Activated naive CD4-positive, alpha-beta T cell treated with anti-CD3 and anti-CD28 coated beads, Interleukin-2, amount 50 U/mL, for 24 hours (primary cell): Measurements from ENCODE around the gene FXYD1.
"Not testable (repeated sequence)": the region's sequence is repeated elsewhere in the genome, so short reads cannot be mapped to it uniquely, and the experiment has no call there.

ENCODE experiments used
- H3K27ac Mint-ChIP-seq: one replicate; pipeline ENCODE4 v1.8.0; 2021; ENCODE audit warnings: mild to moderate bottlenecking, mixed read lengths
- H3K27me3 Mint-ChIP-seq: one replicate; pipeline ENCODE4 v1.8.0; 2021; ENCODE audit warnings: mixed read lengths
- H3K36me3 Mint-ChIP-seq: one replicate; pipeline ENCODE4 v1.8.0; 2021; ENCODE audit warnings: mixed read lengths
- H3K4me1 Mint-ChIP-seq: one replicate; pipeline ENCODE4 v1.8.0; 2021; ENCODE audit warnings: mixed read lengths
- H3K4me3 Mint-ChIP-seq: one replicate; pipeline ENCODE4 v1.8.0; 2021; ENCODE audit warnings: mild to moderate bottlenecking, mixed read lengths
- H3K9me3 Mint-ChIP-seq: one replicate; pipeline ENCODE4 v1.8.0; 2021; ENCODE audit warnings: mixed read lengths

Gene FXYD1

DNA sequence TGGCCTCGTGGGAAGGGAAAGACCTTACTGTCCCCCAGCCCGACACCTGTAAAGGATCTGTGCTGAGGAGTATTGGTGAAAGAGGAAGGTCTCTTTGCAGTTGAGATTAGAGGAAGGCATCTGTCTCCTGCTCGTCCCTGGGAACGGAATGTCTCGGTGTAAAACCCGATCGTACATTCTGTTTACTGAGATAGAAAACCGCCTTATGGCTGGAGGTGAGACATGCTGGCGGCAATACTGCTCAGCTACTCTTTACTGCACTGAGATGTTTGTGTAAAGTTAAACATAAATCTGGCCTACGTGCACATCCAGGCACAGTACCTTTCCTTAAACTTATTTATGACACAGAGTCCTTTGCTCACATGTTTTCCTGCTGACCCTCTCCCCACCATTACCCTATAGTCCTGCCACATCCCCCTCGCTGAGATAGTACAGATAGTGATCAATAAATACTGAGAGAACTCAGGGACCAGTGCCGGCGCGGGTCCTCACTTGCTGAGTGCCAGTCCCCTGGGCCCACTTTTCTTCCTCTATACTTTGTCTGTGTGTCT lies 8.8 kb upstream of the FXYD1 start:
- not testable (repeated sequence) for H3K27me3 Mint-ChIP-seq, H3K4me1 Mint-ChIP-seq, H3K9me3 Mint-ChIP-seq, H3K36me3 Mint-ChIP-seq, H3K27ac Mint-ChIP-seq, H3K4me3 Mint-ChIP-seq

DNA sequence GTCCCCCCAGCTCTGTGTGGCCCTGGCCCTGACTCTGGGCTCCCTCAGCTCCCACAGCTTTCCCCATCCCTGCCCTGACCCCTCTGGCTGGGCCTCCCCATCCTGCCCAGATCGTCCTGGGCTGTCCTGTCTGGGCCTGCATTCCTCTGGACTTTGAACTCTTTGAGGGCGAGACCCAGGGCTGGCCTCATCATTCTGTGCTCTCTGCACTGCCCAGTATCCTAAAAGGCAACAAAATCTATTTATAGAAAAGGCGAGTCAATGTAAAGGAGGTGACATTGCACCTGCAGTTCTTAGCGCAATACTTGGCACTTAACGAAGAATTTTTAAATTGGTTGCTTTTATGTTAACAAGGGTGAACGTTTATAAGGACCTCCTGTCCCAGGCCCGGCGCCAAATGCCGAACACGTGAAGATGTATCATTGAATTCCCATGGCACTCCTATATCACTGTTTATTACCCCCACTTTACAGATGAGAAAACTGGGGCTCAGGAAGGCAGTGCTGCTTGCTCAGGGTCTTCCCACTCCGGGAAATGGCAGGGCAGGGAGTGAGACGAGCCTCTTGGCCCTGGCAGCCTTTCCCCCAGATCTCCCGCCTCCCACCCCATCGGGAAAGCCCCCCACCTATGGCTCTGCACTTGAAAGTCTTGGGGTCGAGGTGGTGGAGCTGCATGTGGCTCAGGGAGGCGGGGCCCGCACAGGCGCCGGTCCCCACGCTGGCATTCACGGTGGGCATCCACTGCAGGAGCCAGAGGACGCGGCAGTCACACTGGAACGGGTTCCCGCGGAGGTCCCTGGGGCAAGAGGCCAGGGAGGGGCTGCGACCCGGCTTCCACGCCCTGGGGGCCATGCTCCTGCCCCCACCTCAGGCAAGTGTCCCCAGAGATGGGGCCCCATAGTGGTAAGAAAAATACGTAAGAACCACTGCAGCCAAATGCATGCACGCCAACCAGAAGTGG lies 7.6 kb upstream of the FXYD1 start:
- H3K9me3 Mint-ChIP-seq = no peaks in the 10 kb centered on the region
- no peaks in the 10 kb centered on the region for H3K27me3 Mint-ChIP-seq
- peaks cover 4% of the 10 kb centered on the region for H3K4me1 Mint-ChIP-seq
- no peak overlapping the region for H3K27ac Mint-ChIP-seq
- no peak overlapping the region for H3K4me3 Mint-ChIP-seq
- no peaks in the 10 kb centered on the region for H3K36me3 Mint-ChIP-seq

DNA sequence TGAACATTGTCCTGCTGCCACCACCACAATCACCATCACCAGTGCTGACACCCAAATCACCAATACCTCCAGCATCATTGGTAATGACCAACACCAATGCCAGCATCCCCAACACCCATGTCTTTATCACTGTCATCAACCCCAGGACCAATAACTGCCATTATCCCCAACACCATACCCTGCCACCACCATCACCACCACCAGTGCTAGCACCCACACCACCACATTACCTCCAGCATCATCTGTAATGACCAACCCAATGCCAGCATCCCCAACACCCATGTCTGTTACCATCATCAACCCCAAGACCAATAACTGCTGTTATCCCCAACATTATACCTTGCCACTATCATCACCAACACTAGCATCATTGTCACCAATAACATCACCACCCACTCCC lies 6.4 kb upstream of the FXYD1 start:
- H3K4me3 Mint-ChIP-seq = no peak overlapping the region
- no peak overlapping the region for H3K27ac Mint-ChIP-seq
- no peaks in the 10 kb centered on the region for H3K36me3 Mint-ChIP-seq
- peaks cover 7% of the 10 kb centered on the region for H3K4me1 Mint-ChIP-seq
- H3K9me3 Mint-ChIP-seq = no peaks in the 10 kb centered on the region
- H3K27me3 Mint-ChIP-seq = no peaks in the 10 kb centered on the region

DNA sequence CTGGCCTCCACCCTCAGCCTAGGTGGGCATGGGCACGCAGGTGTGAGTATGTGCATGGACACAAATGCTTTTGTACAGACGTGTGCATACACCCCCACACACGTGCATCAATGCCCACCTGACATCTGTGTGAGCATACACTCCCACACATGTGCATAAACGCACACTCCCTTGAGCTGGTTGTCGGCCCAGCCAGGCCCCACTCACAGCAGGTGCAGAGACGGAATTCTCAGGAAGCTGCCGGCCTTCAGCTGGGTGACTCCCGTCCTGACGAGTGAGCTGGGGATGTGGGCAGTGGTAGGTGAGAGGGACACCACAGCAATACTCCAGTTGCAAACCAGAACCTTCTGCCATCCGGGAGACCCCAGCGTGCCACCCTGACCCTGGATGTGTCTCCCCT lies 4.8 kb upstream of the FXYD1 start:
- Mint-ChIP-seq H3K4me1 (peaks cover 7% of the 10 kb centered on the region), H3K9me3 (no peaks in the 10 kb centered on the region), H3K36me3 (no peaks in the 10 kb centered on the region), H3K27ac (no peak overlapping the region), H3K27me3 (no peaks in the 10 kb centered on the region), H3K4me3 (no peak overlapping the region)

DNA sequence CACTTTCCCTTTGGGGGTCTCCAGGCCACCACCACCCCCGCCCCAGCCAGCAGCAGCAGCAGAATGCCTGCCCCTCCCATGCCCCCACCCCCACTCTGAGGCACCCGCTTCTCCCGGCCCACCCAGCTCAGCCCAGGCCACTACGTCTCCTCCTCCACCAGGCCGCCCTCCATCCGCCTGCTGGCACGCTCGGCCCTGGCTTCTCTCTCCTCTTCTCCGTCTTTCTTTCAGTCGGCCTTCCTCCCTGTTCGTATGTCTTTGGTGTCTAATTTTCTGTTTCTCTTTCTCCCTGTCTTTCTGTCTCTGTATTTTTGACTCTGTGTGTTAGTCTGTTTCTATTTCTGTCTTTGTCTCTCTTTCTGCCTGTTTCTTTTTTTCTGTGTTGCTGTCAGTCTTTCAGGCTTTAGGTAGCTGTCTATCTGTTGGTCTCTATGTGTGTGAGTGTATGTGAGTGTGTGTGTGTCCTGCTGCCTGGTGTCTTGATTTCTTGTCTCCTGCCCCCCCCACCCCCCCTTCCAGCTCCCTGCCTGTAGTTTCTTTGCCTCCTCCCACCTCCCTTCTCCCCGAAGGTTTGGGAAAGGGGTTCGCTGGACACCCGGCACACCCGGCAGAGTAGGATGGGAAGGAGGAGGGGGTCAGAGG lies 3.9 kb upstream of the FXYD1 start, which contains the start of gene LGI4:
Gene LGI4 (minus strand): TSS at position 459 of the 642 bp plus-strand sequence. CDS start 379 bp downstream, at position 80.
- peaks cover 7% of the 10 kb centered on the region for H3K4me1 Mint-ChIP-seq
- no peaks in the 10 kb centered on the region for H3K9me3 Mint-ChIP-seq
- H3K27ac Mint-ChIP-seq = peak within 1 kb of the TSS; percentile 94
- H3K4me3 Mint-ChIP-seq = no peak within 1 kb of the TSS
- H3K27me3 Mint-ChIP-seq = no peaks in the 10 kb centered on the region
- no peaks in the 10 kb centered on the region for H3K36me3 Mint-ChIP-seq

DNA sequence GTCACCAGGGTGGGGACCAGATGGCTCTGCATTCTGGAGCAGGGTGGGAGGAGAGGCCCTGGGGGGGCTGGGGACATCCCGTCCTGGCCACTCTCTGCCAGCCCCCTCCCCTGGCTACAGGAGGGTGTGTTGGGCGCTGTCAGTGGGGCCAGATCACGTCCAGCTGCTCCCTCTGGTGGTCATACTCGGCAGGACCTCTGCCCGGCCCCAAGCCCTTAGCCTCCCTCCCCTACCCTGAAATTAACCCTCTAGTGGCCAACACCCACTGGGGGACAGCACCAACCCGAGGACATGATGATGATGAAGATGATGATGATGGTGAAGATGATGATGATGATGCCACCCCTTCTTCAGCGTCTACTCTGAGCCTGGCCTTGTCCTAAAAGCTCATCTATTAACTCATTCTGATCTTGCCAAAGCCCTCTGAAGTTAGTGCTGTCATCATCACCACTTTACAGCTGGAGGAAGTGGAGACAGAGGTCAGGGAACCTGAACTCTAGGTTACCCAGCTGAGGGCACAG lies 3.2 kb upstream of the FXYD1 start:
- peaks cover 7% of the 10 kb centered on the region for H3K4me1 Mint-ChIP-seq
- no peak overlapping the region for H3K27ac Mint-ChIP-seq
- H3K4me3 Mint-ChIP-seq = no peak overlapping the region
- H3K27me3 Mint-ChIP-seq = no peaks in the 10 kb centered on the region
- H3K36me3 Mint-ChIP-seq = no peaks in the 10 kb centered on the region
- no peaks in the 10 kb centered on the region for H3K9me3 Mint-ChIP-seq

DNA sequence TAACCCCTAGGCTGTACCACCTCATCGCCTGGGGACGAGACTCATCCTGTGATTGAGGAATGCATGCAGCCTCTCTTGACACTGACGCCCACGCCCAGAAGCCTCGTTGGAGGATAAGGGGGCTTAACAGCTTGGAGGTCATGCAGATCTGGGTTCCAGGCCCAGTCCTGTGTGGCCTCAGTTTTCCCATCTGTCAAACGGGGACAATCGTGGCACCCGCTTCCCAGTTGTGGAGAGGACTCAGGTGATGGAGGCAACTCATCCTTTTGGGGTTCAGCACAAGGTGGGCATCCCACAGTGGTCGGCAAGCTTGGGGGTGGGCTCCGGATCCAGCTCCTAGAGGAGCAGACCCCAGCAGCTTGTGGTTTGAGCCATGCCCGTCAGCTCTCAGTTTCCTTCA lies 2.4 kb upstream of the FXYD1 start:
- no peaks in the 10 kb centered on the region for H3K9me3 Mint-ChIP-seq
- H3K4me3 Mint-ChIP-seq = no peak overlapping the region
- H3K36me3 Mint-ChIP-seq = no peaks in the 10 kb centered on the region
- no peaks in the 10 kb centered on the region for H3K27me3 Mint-ChIP-seq
- no peak overlapping the region for H3K27ac Mint-ChIP-seq
- H3K4me1 Mint-ChIP-seq = peaks cover 14% of the 10 kb centered on the region

DNA sequence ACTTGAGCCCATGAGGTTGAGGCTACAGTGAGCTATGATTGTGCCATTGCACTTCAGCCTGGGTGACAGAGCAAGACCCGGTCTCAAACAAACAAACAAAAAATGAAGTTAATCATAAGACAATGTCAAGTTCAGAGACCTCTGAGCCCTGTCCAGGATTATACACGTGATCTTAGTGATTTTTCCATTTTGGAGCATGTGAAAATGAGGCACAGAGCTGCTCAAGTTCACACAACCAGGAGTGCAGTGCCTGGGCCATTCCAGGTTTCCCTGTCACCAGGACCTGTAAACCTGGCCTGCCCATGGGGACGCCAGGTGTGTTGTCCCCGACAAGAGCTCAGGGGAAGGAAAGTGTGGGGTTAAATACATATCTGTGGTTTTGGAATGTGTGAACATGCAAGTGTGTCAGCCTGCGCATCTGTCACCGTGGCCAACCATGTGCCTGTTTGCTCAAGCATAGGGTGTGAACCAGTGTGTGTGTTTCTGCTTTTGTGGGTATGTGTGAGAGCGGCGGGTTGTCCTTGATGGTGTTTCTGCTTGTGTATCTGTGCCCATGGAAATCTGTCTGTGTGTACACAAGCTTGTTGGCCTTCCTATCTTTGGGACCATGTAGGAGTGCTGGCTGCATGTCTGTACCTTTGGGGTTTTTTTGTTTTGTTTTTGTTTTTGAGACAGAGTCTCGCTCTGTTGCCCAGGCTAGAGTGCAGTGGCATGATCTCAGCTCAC lies 1.5 kb upstream of the FXYD1 start:
- H3K9me3 Mint-ChIP-seq = no peaks in the 10 kb centered on the region
- no peak overlapping the region for H3K27ac Mint-ChIP-seq
- no peaks in the 10 kb centered on the region for H3K36me3 Mint-ChIP-seq
- no peaks in the 10 kb centered on the region for H3K27me3 Mint-ChIP-seq
- H3K4me3 Mint-ChIP-seq = no peak overlapping the region
- H3K4me1 Mint-ChIP-seq = peaks cover 23% of the 10 kb centered on the region

DNA sequence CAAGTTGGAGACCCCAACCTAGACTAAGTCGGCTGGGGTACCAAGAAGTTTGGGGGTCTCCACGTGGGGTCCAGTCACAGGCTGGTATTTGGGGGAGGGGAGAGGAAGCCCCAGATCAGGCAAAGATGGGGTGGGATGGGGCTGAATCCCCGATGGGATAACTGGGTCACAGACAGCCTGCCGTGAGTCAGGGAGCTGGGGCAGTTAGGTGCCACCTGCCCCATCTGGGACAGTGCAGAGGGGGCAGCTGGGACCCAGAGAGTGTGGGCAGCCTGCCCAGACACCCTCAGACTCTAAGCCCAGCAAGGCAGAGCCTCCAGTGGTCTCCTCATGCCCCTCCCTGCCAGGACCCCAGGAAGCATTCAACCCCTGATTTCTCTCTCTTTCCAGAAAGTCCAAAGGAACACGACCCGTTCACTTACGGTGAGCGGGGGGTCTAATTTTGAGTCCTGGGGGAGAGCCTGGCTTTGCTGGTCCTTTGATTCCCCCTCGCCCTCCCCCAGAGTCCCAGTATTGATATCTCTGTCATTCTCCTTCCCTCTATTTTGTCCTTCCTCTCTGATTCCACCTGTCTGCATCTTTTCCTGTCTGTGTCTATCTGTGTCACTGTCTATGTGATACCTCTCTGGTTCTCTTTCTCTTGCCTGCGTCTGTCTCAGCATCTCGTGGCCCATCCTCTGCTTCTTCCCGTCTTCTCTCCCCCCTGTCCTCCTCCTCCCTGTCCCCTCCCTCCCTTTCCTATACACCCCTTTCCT lies 1.8 kb downstream of the FXYD1 start:
- Mint-ChIP-seq H3K4me3 (no peak overlapping the region), H3K9me3 (no peaks in the 10 kb centered on the region), H3K27ac (no peak overlapping the region)

DNA sequence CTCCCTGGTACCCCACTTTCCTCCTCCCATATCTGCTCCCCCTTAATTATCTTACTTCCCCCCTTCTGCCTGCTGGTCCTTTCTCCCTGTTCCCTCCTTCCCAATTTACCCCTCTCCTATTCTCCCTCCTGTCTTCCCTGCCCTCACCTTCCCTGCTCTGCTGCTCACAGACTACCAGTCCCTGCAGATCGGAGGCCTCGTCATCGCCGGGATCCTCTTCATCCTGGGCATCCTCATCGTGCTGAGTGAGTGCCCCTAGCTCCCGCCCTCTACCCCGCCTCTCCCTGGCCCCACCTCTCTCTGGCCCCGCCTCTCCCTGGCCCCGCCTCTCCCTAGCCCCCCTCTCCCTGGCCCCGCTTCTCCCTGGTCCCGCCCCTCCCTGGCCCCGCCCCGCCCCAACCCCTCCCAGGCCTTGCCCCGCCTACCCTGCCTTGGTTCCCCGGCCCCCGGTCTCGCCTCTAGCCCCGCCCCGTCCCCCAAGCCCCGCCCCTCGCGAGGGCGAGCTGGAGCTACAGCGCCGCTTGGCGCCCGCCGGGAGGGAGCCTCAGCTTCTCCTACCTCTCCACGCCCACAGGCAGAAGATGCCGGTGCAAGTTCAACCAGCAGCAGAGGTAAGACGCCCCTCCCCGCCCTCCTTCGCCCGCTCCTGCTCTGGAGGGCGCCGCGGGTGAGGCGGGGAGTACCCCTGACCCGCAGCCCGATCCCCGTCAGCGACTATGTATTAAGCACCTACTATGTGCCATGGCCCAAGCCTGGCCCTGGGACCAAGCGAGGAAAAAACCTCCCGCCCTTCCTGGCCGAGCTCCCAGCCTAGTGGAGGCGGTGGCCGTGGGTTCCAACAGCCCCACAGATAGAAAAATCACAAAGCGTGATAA lies 2.6 kb downstream of the FXYD1 start:
- H3K9me3 Mint-ChIP-seq = no peaks in the 10 kb centered on the region
- peak overlapping the region; percentile 86 for H3K4me3 Mint-ChIP-seq
- no peaks in the 10 kb centered on the region for H3K27me3 Mint-ChIP-seq
- no peaks in the 10 kb centered on the region for H3K36me3 Mint-ChIP-seq
- peaks cover 40% of the 10 kb centered on the region for H3K4me1 Mint-ChIP-seq
- H3K27ac Mint-ChIP-seq = peak overlapping the region; percentile 52

More for the DNA sequence above, 1.8 kb downstream of the FXYD1 start:
- Mint-ChIP-seq H3K4me1 (peaks cover 40% of the 10 kb centered on the region), H3K36me3 (no peaks in the 10 kb centered on the region), H3K27me3 (no peaks in the 10 kb centered on the region)

DNA sequence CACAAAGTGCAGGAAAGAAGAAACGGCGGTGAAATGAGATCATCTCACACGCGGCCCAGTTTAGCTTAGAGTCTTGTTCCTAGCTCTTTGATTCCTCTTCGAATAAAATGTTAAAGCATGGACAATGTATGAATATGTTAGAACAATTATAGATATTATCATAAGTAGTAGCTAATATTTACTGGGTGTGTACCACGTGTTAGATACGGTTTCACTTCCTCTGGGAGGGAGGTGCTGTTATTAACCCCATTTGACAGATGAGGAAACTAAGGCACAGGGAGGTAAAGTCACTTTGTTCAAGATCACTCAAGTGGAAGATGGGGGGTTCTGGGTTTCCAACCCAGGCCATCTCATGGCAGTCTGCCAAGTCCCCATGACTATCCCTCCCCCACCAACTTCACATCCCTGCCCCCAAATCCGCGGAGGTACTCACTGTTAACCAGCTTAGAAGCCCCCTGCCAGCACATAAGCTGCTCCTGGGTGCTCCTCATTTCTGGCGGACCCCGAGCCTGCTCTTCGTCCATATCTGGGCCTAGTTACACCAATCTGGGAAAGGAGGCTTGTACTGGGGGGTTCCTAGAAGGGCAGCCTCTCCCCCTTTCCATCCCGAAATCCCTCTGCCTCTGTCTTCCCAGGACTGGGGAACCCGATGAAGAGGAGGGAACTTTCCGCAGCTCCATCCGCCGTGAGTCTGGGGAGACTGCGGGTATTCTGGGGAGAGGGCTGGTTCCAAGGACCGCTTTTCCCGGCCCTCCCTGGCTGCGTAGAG lies 3.4 kb downstream of the FXYD1 start:
- H3K27ac Mint-ChIP-seq = peak overlapping the region; percentile 52
- H3K4me3 Mint-ChIP-seq = peak overlapping the region; percentile 86
- H3K4me1 Mint-ChIP-seq = peaks cover 38% of the 10 kb centered on the region

DNA sequence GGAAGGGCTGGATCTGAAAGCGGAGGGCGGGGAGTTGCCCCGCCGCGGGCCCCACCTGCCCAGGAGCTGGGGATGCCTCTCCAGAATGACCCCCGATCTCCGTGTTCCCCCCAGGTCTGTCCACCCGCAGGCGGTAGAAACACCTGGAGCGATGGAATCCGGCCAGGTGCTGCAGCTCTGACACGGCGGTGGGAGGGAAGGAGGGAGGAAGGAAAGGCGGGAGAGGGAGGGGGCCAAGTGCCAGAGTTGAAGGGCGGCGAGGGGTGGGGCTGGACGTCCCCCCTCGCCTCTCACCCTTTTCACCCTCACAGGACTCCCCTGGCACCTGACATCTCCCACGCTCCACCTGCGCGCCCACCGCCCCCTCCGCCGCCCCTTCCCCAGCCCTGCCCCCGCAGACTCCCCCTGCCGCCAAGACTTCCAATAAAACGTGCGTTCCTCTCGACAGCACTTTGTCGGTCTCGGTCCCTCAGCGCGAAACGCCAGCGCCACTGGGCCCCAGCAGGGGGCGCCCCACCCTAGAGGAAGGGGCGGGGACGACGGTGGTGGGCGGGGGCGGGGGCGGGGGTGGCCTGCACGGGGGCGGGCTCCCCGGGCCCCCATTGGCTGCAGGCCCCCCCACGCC lies 4.1 kb downstream of the FXYD1 start:
- Mint-ChIP-seq H3K9me3 (no peaks in the 10 kb centered on the region), H3K4me1 (peaks cover 36% of the 10 kb centered on the region), H3K27ac (no peak overlapping the region), H3K36me3 (no peaks in the 10 kb centered on the region), H3K27me3 (no peaks in the 10 kb centered on the region), H3K4me3 (peak overlapping the region; percentile 86)

More for the DNA sequence above, 3.4 kb downstream of the FXYD1 start:
- H3K9me3 Mint-ChIP-seq = no peaks in the 10 kb centered on the region
- H3K36me3 Mint-ChIP-seq = no peaks in the 10 kb centered on the region
- H3K27me3 Mint-ChIP-seq = no peaks in the 10 kb centered on the region

DNA sequence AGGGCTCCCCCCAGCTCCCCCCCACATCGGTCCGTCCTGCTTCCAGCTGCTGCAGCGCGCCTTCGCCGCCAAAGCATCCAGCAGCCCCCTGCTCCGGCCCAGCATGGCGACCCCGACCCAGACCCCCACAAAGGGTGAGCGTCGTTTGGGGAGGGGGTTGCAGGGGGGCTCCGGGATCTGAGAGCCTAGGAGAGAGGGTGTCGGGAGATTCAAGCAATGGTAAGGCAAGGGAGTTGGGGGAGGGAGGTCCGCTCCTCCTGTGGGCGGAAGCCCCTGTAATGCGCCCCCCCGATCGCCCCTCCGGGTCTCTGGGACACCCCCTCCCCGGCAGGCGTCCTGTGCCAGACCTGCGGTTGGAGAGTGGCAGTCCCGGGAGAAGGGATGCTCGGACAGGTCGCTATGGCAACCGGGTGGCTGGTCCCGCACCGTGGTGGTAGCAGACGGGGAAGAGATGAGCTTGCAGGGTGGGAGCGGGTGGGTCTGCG lies 4.6 kb downstream of the FXYD1 start, which contains the start of gene FXYD7:
Gene FXYD7 (plus strand): TSS at position 25 of the 485 bp plus-strand sequence. CDS start 79 bp downstream, at position 104.
- Mint-ChIP-seq H3K27me3 (no peaks in the 10 kb centered on the region), H3K27ac (peak within 1 kb of the TSS; percentile 47), H3K36me3 (no peaks in the 10 kb centered on the region), H3K4me1 (peaks cover 36% of the 10 kb centered on the region), H3K9me3 (no peaks in the 10 kb centered on the region), H3K4me3 (peak within 1 kb of the TSS; percentile 86)
